ENCODE measurements around the gene CDC14B. TPM values are rescaled to one million over a fixed set of nuclear protein-coding genes. Genes with fewer than 3 reads are reported as not detected.

CDC14B gene
- total RNA-seq, 1 donor from 2014 or later: 38.1 TPM

DNA sequence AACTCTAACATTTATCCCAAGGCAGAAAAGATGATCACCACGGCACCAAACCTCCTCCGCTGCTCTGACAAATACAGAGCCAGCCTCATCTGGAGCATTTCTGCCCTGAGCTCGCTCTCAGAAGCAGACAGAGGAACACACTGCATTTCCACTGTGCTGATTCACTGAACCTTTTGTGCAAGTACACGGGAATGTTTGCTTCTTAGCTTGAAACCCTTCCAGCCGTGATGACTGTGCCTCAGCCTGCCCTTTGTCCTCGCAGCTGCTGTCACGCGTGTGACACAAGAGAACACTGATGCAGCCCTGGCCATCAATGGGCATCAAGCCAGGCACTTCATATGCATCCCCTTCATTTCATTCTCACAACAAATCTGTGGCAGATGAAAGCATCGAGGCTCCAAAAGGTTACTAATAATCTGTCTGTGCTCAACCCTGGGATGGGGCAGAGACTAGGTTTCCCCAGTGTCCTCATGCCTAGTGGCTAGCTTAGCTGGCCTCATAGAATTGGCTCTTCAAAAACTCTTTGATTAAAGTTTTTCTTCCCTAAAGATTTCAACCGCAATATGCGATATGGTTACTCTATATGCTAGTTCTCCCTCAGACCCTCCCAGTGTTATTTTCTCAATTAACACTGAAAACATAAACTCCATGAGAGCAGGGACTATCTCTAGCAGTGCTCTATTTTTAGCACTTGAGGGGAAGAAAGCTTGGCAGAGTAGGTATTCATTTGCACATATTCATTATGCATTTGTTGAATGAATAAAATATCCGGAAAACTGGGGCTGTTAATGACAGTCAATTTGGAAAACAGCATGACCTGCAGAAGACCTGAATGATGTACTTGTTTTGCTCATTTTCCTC is 7.3 kb downstream of the CDC14B start:
- peaks cover 7% of the 10 kb centered on the region for H3K27me3 ChIP-seq
- peaks cover 5% of the 10 kb centered on the region for H3F3A ChIP-seq (ENCODE audit: low read depth)
- H3K9me3 ChIP-seq (ENCODE audit: low read depth): no peaks in the 10 kb centered on the region
- H2AFZ ChIP-seq (replicated peaks): no peak overlapping the region
- no peak for TF ChIP-seq EZH2 (IDR thresholded peaks at IDR 0.05)
- no peak for TF ChIP-seq EZH2phosphoT487 (IDR thresholded peaks at IDR 0.05)
- TF ChIP-seq, protein P1, sequence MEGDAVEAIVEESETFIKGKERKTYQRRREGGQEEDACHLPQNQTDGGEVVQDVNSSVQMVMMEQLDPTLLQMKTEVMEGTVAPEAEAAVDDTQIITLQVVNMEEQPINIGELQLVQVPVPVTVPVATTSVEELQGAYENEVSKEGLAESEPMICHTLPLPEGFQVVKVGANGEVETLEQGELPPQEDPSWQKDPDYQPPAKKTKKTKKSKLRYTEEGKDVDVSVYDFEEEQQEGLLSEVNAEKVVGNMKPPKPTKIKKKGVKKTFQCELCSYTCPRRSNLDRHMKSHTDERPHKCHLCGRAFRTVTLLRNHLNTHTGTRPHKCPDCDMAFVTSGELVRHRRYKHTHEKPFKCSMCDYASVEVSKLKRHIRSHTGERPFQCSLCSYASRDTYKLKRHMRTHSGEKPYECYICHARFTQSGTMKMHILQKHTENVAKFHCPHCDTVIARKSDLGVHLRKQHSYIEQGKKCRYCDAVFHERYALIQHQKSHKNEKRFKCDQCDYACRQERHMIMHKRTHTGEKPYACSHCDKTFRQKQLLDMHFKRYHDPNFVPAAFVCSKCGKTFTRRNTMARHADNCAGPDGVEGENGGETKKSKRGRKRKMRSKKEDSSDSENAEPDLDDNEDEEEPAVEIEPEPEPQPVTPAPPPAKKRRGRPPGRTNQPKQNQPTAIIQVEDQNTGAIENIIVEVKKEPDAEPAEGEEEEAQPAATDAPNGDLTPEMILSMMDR (IDR thresholded peaks at IDR 0.05): no peak
- no peak overlapping the region for H3K27ac ChIP-seq
- peak overlapping the region; percentile 33 for H3K4me2 ChIP-seq
- Mint-ChIP-seq H3K4me1 (peaks cover 26% of the 10 kb centered on the region), H3K4me3 (peak overlapping the region; percentile 70), H3K9me3 (no peaks in the 10 kb centered on the region), H3K27me3 (ENCODE audit: insufficient read depth, low read depth) (no peaks in the 10 kb centered on the region), H3K36me3 (no peaks in the 10 kb centered on the region), H3K27ac (peak overlapping the region; percentile 73)
- H3K79me2 ChIP-seq (ENCODE audit: low read depth): peaks cover 48% of the 10 kb centered on the region
- H3K4me3 ChIP-seq: no peak overlapping the region
- no peaks in the 10 kb centered on the region for H3K36me3 ChIP-seq
- H3K9ac ChIP-seq: no peak overlapping the region
- H3K4me1 ChIP-seq: peaks cover 22% of the 10 kb centered on the region
- peaks cover 46% of the 10 kb centered on the region for H4K20me1 ChIP-seq (ENCODE audit: low read depth)
- peak; percentile 75 for DNase-seq (ENCODE audit: low spot score)

DNA sequence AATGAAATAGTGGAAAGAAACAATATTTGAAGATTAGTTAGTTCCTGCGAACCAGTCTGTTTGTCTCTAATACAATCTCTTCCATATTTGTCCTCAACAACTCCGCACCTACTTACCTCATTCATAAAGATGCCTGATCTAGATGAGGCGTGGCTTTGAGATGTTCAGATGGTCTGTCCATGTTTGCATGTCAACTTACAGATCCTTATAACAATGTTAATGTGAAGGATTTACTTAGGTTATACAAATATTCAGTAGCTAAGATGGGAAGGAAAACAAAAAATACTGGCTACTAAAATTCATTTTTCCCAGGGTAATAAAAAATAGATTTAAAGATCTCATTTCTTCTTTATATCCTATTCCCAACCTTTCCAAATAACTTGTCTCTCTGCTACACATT is 8.3 kb downstream of the CDC14B start:
- no peak overlapping the region for H3K4me3 ChIP-seq
- H3K4me2 ChIP-seq: no peak overlapping the region
- Mint-ChIP-seq H3K4me3 (no peak overlapping the region), H3K36me3 (no peaks in the 10 kb centered on the region), H3K4me1 (peaks cover 24% of the 10 kb centered on the region), H3K9me3 (no peaks in the 10 kb centered on the region), H3K27ac (no peak overlapping the region), H3K27me3 (ENCODE audit: insufficient read depth, low read depth) (no peaks in the 10 kb centered on the region)
- H3K9me3 ChIP-seq (ENCODE audit: low read depth): no peaks in the 10 kb centered on the region
- H3F3A ChIP-seq (ENCODE audit: low read depth): peaks cover 5% of the 10 kb centered on the region
- no peaks in the 10 kb centered on the region for H3K27me3 ChIP-seq
- H3K4me1 ChIP-seq: peaks cover 22% of the 10 kb centered on the region
- TF ChIP-seq, protein P1 (IDR thresholded peaks at IDR 0.05): no peak
- TF ChIP-seq EZH2 (IDR thresholded peaks at IDR 0.05): no peak
- no peak for TF ChIP-seq EZH2phosphoT487 (IDR thresholded peaks at IDR 0.05)
- H3K36me3 ChIP-seq: no peaks in the 10 kb centered on the region
- H3K27ac ChIP-seq: no peak overlapping the region
- H2AFZ ChIP-seq (replicated peaks): no peak overlapping the region
- peaks cover 36% of the 10 kb centered on the region for H4K20me1 ChIP-seq (ENCODE audit: low read depth)
- H3K79me2 ChIP-seq (ENCODE audit: low read depth): peaks cover 40% of the 10 kb centered on the region
- DNase-seq (ENCODE audit: low spot score): no peak
- H3K9ac ChIP-seq: no peak overlapping the region

DNA sequence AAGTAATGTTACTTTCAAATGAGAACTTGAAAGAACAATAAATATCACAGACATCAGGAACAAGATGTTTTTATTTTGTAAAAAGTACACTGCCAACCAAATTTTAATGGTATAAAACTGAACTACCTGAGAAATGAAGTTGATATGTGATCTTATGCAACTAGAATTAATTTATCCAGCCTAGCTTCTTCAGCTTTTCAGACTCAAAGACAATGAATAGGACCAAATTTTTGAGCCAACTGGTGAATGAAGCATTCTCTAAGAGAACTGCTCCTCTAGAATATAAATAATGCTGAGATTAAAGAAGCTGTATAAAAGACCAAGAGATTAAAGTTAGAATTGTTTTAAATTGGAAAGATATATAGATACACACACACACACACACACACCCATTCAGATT is 9.9 kb downstream of the CDC14B start:
- no peaks in the 10 kb centered on the region for H3K9me3 Mint-ChIP-seq
- peaks cover 5% of the 10 kb centered on the region for H3F3A ChIP-seq (ENCODE audit: low read depth)
- DNase-seq (ENCODE audit: low spot score): no peak
- TF ChIP-seq, protein P1 (IDR thresholded peaks at IDR 0.05): no peak
- TF ChIP-seq EZH2phosphoT487 (IDR thresholded peaks at IDR 0.05): no peak
- TF ChIP-seq EZH2 (IDR thresholded peaks at IDR 0.05): no peak
- H2AFZ ChIP-seq (replicated peaks): no peak overlapping the region
- H3K9me3 ChIP-seq (ENCODE audit: low read depth): no peaks in the 10 kb centered on the region
- no peak overlapping the region for H3K4me3 ChIP-seq
- H4K20me1 ChIP-seq (ENCODE audit: low read depth): peaks cover 26% of the 10 kb centered on the region
- no peaks in the 10 kb centered on the region for H3K27me3 Mint-ChIP-seq (ENCODE audit: insufficient read depth, low read depth)
- no peaks in the 10 kb centered on the region for H3K36me3 ChIP-seq
- H3K4me3 Mint-ChIP-seq: no peak overlapping the region
- H3K27me3 ChIP-seq: no peaks in the 10 kb centered on the region
- H3K36me3 Mint-ChIP-seq: no peaks in the 10 kb centered on the region
- H3K79me2 ChIP-seq (ENCODE audit: low read depth): peaks cover 43% of the 10 kb centered on the region
- H3K27ac ChIP-seq: no peak overlapping the region
- H3K4me2 ChIP-seq: no peak overlapping the region
- no peak overlapping the region for H3K9ac ChIP-seq
- H3K4me1 Mint-ChIP-seq: peaks cover 27% of the 10 kb centered on the region
- no peak overlapping the region for H3K27ac Mint-ChIP-seq
- peaks cover 22% of the 10 kb centered on the region for H3K4me1 ChIP-seq
